Panc1 (cell line): ENCODE measurements around the gene POU2AF1. TPM values are rescaled to one million over a fixed set of nuclear protein-coding genes. Genes with fewer than 3 reads are reported as not detected.

Experiments
- ATAC-seq: fragments of 200-7000 bp; cut with Tn5 transposase; 2 replicates; pipeline ENCODE4 v1.9.1; 2020; ENCODE audit warnings: mild to moderate bottlenecking, moderate library complexity
- BruUV-seq: library from RNA; stranded (reverse); fragments of 400-500 nt; replicated peaks from 2 replicates; lab custom pipeline; 2021; lab: Mats Ljungman, UMichigan
- CTCF ChIA-PET: fragments of 300-600 bp; sonication (Branson Sonifier 250); formaldehyde crosslinking; loops from one replicate; lab custom pipeline; 2022; ENCODE audit warnings: antibody characterized with exemption; lab: Charles Lee
- POLR2A ChIA-PET: fragments of 300-600 bp; sonication (Branson Sonifier 250); formaldehyde crosslinking; loops from one replicate; lab custom pipeline; 2022; ENCODE audit warnings: antibody characterized with exemption; lab: Charles Lee
- DNase-seq: peaks from one replicate; pipeline ENCODE4 v3.0.0-alpha.2; 2010; ENCODE audit warnings: low read depth, low spot score
- H3K27ac ChIP-seq: 2 replicates; pipeline ENCODE4 v1.5.1; 2011; ENCODE audit warnings: mild to moderate bottlenecking, low read length, inconsistent platforms
- H3K27me3 ChIP-seq: fragments of 200-500 bp; sonication (Bioruptor generic); 2 replicates; pipeline ENCODE4 v1.6.0; 2014; ENCODE audit warnings: low read length, inconsistent platforms; ENCODE audit not compliant: control insufficient read depth, insufficient read depth
- H3K36me3 ChIP-seq: fragments of 200-500 bp; sonication (Bioruptor generic); 2 replicates; pipeline ENCODE4 v1.5.1; 2014; ENCODE audit warnings: inconsistent platforms, mild to moderate bottlenecking, low read length, moderate library complexity; ENCODE audit not compliant: control insufficient read depth, insufficient read depth
- H3K4me1 ChIP-seq: 2 replicates; pipeline ENCODE4 v1.5.1; 2011; ENCODE audit warnings: inconsistent platforms, mild to moderate bottlenecking, low read length, moderate library complexity; ENCODE audit not compliant: control insufficient read depth, insufficient read depth
- H3K4me3 ChIP-seq, 2 experiments: 2 replicates each; pipeline ENCODE4 v1.5.1; 2011 to 2012; ENCODE audit warnings: low read depth in 2 of 2, low read length in 2 of 2, mild to moderate bottlenecking in 2 of 2, inconsistent platforms in 1 of 2, moderate library complexity in 1 of 2
- H3K9me3 ChIP-seq: fragments of 200-500 bp; sonication (Bioruptor generic); 2 replicates; pipeline ENCODE4 v1.5.1; 2014; ENCODE audit warnings: low read depth, mild to moderate bottlenecking, inconsistent platforms, low read length, moderate library complexity; ENCODE audit not compliant: control insufficient read depth, insufficient read depth
- POLR2AphosphoS5 ChIP-seq: IDR thresholded peaks from 2 replicates; pipeline ENCODE4 v1.6.1; 2012; ENCODE audit warnings: mild to moderate bottlenecking, low read depth, low read length, moderate library complexity
- REST ChIP-seq, 2 experiments: IDR thresholded peaks; 2 replicates each; pipeline ENCODE4 v1.6.1; 2011 to 2012; ENCODE audit warnings: low read depth in 2 of 2, control low read depth in 1 of 2, low read length in 1 of 2, mild to moderate bottlenecking in 1 of 2, moderate library complexity in 1 of 2; ENCODE audit not compliant: insufficient read depth in 1 of 2
- SIN3A ChIP-seq: IDR thresholded peaks from 2 replicates; pipeline ENCODE4 v1.6.1; 2012; ENCODE audit warnings: low read depth, mild to moderate bottlenecking, low read length, moderate library complexity, borderline replicate concordance; ENCODE audit not compliant: insufficient read depth
- TCF7L2 ChIP-seq: IDR thresholded peaks from 2 replicates; pipeline ENCODE4 v1.6.1; 2011; ENCODE audit warnings: mild to moderate bottlenecking, low read depth, low read length, inconsistent platforms
- in situ Hi-C: cut with HindIII; loops from 2 replicates; pipeline ENCODE4 v1.10.0; 2016; ENCODE audit warnings: low sequenced_read_pairs, low pct_unique_long_range_greater_than_20kb
- intact Hi-C: fragments of 100-400 bp; cut with micrococcal nuclease; formaldehyde crosslinking; loops from one replicate; pipeline ENCODE4 v1.10.0; 2022; ENCODE audit not compliant: unreplicated experiment
- total RNA-seq: library from RNA; stranded (reverse); gene quantifications from one replicate; pipeline ENCODE4 v1.2.1, GENCODE V29; 2021; ENCODE audit not compliant: unreplicated experiment
- TF ChIP-seq, protein P1 (sequence below): fragments of 450-650 bp; IDR thresholded peaks from 2 replicates; pipeline ENCODE4 v1.5.1; 2017; ENCODE audit warnings: mild to moderate bottlenecking

Gene POU2AF1
- total RNA-seq, 1 experiment from 2014 or later, result 0.18 TPM

DNA sequence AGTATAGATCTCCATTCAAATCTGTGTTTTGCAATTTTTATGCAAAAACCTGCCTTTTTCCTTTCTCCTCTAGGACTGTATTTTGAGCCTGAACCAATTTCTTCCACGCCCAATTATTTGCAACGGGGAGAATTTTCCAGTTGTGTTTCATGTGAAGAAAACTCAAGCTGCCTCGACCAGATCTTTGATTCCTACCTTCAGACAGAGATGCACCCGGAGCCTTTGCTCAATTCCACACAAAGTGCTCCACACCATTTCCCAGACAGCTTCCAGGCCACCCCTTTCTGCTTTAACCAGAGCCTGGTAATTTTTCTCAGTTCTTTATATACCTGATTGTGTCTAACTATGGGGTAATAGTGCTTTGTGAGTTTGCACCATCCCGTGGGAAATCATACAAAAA is 72.8 kb downstream of the POU2AF1 start:
- H3K4me1 ChIP-seq, result no peaks in the 10 kb centered on the region
- BruUV-seq, result no TSS peak
- CTCF ChIA-PET, result no interaction called here
- in situ Hi-C loops, result no loop called here
- TF ChIP-seq POLR2AphosphoS5 (no peak), REST (IDR thresholded peaks at IDR 0.05; ENCODE audit: insufficient read depth in 1 of 2, low read depth in 2 of 2, low read length in 1 of 2) (no peak), SIN3A (no peak), TCF7L2 (no peak)
- TF ChIP-seq, protein P1, sequence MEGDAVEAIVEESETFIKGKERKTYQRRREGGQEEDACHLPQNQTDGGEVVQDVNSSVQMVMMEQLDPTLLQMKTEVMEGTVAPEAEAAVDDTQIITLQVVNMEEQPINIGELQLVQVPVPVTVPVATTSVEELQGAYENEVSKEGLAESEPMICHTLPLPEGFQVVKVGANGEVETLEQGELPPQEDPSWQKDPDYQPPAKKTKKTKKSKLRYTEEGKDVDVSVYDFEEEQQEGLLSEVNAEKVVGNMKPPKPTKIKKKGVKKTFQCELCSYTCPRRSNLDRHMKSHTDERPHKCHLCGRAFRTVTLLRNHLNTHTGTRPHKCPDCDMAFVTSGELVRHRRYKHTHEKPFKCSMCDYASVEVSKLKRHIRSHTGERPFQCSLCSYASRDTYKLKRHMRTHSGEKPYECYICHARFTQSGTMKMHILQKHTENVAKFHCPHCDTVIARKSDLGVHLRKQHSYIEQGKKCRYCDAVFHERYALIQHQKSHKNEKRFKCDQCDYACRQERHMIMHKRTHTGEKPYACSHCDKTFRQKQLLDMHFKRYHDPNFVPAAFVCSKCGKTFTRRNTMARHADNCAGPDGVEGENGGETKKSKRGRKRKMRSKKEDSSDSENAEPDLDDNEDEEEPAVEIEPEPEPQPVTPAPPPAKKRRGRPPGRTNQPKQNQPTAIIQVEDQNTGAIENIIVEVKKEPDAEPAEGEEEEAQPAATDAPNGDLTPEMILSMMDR, result no peak
- no peak overlapping the region for H3K4me3 ChIP-seq
- H3K9me3 ChIP-seq, result no peaks in the 10 kb centered on the region
- no peaks in the 10 kb centered on the region for H3K36me3 ChIP-seq
- ATAC-seq (no peak), DNase-seq (no peak)
- intact Hi-C loops, result no loop called here
- H3K27ac ChIP-seq, result no peak overlapping the region
- POLR2A ChIA-PET, result no interaction called here
- peaks cover 43% of the 10 kb centered on the region for H3K27me3 ChIP-seq

DNA sequence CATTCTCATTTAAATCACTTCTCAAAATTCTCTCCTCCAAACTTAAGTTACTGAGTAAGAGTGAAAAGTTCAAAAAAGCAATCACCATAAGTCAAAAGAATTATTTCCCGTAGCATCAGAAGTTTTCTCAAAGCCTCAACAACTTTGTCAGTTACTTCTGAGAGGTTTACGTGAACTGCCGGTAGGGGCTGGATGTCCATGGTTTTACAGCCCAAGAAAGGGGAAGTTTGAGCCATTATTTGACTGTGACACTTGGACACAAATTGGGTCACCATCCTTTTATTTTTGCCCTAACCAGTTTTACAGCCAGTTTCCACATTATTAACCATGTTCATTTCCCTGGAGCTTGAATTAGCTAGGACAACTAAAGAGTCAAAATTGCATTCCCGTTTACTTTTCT is 73.2 kb downstream of the POU2AF1 start:
- CTCF ChIA-PET, result no interaction called here
- intact Hi-C loops, result no loop called here
- no TSS peak for BruUV-seq

More for the DNA sequence above, 73.2 kb downstream of the POU2AF1 start:
- no peaks in the 10 kb centered on the region for H3K4me1 ChIP-seq
- POLR2A ChIA-PET, result no interaction called here
- in situ Hi-C loops, result no loop called here
- H3K4me3 ChIP-seq, result no peak overlapping the region
- no peak for ATAC-seq
- DNase-seq, result no peak
- TF ChIP-seq TCF7L2, result no peak
- TF ChIP-seq SIN3A, result no peak
- TF ChIP-seq, protein P1, result no peak
- no peak for TF ChIP-seq REST (IDR thresholded peaks at IDR 0.05; ENCODE audit: insufficient read depth in 1 of 2, low read depth in 2 of 2, low read length in 1 of 2)
- no peak for TF ChIP-seq POLR2AphosphoS5
- H3K27ac ChIP-seq, result no peak overlapping the region
- no peaks in the 10 kb centered on the region for H3K36me3 ChIP-seq
- peaks cover 47% of the 10 kb centered on the region for H3K27me3 ChIP-seq
- H3K9me3 ChIP-seq, result no peaks in the 10 kb centered on the region
